Activated CD4-positive, alpha-beta T cell treated with anti-CD3 and anti-CD28 coated beads, Interleukin-10, Interleukin-2, amounts not matched to agents 100 ng/mL and 50 ng/mL, durations not matched to agents 16 hours and 8 hours (primary cell): Measurements from ENCODE around the gene FSD1.
"Not testable (repeated sequence)": the region's sequence is repeated elsewhere in the genome, so short reads cannot be mapped to it uniquely, and the experiment has no call there.

Experiments
- DNase-seq: peaks from one replicate; pipeline ENCODE4 v3.0.0-alpha.2; 2020

FSD1 gene

DNA sequence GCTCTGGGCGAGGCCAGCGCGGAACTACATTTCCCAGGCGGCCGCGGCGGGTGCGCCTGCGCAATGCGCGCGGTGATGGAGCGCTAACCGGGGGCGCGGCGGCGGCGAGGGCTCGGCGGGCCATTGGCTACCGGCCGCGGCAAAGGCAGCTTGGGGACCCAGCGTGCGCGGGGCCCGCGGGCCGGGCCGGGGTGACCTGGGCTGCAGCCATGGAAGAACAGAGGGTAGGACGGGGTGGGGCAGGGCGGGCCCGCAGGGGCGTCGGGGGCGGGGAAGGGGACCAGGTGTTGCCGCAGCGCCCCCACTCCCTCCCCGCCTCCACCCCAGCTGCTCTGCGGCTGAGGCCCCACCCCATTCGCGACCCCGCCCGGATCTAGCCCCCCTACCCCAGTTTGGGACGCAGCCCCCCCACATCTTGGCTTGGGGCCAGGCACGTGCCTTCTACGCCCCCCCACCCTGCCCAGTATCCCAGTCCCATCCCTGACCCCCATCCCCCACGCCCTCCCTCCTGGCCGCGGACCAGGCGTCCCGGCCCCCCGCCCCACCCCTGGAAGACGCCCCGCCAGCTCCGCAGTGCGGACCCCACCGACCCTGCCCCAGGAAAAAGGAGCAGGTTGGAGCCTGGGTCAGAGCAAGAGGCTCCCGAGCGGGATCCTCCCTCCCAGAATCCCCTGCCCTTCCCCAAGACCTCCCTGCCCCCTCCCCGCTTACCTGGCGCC, at the start of gene FSD1:
TSS of gene FSD1 (plus strand) at position 61 of the 719 bp plus-strand sequence. CDS start at position 210, 149 bp downstream.
- DNase-seq: peak; percentile 86

DNA sequence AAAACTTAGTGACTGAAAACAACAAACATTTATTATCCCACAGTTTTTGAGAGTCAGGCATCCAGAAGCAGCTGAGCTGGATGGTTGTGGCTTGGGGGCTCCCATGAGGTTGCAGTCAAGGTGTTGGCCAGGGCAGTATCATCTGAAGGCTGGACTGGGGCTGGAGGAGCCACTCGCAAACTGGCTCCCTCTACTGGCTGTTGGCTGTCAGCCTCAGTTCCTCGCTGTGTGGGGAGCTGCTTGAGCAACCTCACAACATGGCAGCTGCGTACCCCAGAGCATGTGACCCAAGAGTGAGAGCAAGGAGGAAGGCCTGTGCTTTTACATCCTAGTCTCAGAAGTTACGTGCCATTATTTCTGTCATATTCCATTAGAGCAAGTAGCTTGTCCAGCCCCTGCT, 47.8 kb upstream of the FSD1 start:
- DNase-seq: peak; percentile 15

DNA sequence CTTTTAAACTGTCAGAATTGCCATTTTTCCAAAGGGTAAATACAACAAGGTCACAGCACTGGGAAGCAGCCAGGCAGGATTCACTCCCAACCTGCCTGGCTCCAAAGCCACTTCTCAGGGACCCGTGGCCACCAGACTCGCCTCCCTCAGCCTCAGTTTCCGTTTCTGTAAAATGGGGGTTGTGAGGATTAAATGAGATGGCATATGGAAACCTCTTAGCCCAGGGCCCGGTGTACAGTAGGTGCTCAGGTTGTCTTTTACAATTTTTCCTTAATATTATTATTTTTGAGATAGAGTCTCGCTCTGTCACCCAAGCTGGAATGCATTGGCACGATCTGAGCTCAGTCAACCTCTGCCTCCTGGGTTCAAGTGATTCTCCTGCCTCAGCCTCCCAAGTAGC, 47.4 kb upstream of the FSD1 start:
- no peak for DNase-seq

DNA sequence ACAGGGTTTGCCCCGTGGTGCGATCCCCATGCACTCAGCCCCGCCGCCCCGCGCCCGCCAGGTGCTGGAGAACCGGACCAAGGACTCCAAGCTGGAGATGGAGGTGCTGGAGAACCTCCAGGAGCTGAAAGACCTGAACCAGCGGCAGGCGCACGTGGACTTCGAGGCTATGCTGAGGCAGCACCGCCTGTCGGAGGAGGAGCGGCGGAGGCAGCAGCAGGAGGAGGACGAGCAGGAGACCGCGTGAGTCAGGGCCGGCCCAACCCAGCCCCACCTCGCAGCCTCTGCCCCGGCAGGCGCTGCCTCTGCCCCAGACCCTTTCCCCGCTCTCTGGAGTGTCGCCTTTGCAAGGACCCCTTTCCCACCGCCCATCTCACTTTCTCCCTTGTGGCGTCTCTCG, 46.2 kb upstream of the FSD1 start:
- no peak for DNase-seq

DNA sequence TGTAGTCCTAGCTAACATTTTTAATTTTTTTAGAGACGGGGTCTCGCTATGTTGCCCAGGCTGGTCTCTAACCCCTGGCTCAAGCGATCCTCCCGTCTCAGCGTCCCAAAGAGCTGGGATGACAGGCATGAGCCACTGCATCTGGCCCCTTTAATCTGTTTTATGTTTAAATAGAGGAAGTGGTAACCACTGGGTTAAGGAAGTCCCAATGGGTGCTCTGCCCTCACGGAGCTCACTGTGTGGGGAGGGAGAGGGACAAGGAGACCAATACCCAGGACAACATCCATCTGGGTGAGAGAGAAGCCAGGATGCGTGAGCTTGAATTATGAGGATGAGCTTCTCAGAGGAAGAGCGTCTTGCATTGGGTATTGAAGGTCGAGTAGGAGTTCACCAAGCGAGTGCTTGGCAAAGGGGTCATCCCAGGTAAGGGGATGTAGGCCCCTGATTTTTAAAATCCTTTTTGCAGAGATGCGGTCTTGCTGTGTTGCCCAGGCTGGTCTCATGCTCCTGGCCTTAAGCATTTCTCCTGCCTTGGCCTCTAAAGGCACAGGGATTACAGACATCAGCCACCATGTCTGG, 43.7 kb upstream of the FSD1 start:
- DNase-seq: no peak

DNA sequence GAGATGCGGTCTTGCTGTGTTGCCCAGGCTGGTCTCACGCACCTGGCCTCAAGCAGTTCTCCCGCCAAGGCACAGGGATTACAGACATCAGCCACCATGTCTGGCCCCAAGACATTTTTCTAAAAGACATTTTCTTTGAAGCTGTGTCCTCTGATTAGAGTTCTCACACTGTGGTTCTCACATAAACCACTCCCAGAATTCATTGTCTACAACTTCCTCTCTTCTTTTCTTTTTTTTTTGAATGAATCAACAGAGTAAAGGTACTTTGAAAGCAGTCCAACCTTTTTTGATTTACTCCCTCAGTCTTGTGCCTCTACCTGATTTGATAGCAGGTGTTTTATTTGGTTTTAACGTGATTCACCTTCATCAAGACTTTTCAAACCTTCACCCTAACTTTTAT, 39.6 kb upstream of the FSD1 start:
- DNase-seq: no peak

DNA sequence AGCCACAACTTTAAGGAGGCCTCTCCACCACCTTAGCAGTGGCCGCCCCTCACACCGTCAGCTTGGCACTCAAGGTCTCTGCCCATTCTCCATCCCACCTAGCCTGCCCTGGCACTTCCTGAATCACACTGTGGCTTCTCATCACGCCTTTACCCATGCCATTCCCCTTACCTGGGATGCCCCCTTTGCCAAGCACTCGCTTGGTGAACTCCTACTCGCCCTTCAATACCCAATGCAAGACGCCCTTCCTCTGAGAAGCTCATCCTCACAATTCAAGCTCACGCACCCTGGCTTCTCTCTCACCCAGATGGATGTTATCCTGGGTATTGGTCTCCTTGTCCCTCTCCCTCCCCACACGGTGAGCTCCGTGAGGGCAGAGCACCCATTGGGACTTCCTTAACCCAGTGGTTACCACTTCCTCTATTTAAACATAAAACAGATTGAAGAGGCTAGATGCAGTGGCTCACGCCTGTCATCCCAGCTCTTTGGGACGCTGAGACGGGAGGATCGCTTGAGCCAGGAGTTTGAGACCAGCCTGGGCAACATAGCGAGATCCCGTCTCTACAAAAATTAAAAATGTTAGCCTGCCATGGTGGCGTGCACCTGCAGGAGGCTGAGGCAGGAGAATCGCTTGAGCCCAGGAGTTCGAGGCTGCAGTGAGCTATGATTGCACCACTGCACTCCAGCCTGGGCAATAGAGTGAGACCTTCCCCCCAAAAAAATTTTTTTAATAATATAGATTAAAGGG, 38.0 kb upstream of the FSD1 start:
- no peak for DNase-seq

DNA sequence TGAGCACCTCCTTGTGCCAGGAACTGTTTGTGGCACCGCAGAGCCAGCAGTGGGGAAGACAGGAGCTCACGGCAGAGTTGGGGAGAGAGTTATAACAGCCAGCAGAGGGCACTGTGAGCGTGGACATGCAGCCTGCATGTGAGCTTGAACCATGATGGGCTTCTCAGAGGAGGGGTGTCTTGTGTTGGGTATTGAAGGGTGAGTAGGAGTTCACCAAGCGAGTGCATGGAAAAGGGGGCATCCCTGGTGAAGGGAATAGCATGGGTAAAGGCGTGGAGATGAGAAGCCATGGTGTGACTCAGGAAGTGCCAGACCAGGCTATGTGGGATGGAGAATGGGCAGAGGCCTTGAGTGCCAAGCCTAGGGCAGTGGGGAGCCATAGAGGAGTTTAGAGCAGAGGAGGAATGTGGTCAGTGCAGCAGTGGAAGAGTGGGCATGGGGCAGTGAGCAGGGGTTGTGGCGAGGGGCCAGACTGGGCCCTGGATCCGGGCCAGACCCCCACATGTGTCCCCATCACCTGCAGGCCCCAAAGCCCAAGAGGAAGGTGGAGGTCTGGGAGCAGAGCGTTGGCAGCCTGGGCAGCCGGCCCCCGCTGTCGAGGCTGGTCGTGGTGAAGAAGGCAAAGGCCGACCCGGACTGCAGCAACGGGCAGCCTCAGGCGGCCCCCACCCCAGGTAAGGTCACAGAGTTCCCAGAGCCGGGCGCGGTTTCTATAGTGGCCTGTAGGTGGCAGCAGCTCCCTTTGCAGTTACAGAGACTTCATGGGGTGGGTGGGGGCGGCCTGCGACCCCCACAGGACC, 37.1 kb upstream of the FSD1 start:
- peak; percentile 68 for DNase-seq

DNA sequence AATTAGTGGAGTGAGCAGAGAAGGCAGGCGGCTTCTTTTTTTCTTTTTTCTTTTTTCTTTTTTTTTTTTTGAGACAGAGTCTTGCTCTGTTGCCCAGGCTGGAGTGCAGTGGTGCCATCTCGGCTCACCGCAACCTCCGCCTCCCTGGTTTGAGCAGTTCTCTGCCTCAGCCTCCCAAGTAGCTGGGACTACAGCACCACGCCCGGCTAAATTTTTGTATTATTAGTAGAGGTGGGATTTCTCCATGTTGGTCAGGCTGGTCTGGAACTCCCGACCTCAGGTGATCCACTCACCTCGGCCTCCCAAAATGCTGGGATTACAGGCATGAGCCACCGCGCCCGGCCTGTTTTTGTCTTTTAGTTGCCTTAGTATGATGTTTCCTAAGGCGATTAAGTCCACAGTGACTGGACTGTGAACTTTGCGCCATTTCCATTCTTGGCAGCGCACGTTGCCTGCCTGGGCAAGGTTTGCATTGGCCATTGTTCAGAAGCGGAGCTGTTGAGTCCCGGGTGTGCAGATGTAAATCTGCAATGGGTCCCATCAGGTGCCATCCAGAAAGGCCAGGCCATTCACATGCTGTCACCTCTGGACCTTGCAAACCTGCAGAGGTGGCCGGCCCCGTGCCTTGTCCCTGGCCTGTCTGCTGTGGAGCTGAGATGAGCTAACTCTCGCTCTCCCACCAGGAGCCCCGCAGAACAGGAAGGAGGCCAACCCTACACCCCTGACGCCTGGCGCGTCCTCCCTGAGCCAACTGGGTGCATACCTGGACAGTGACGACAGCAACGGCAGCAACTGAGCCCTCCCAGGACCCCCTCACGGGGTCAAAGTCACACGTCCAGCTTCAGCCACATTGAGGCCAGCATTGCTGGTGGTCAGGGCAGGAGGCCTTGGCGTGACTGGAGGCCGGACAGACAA, 36.2 kb upstream of the FSD1 start:
- DNase-seq: no peak

DNA sequence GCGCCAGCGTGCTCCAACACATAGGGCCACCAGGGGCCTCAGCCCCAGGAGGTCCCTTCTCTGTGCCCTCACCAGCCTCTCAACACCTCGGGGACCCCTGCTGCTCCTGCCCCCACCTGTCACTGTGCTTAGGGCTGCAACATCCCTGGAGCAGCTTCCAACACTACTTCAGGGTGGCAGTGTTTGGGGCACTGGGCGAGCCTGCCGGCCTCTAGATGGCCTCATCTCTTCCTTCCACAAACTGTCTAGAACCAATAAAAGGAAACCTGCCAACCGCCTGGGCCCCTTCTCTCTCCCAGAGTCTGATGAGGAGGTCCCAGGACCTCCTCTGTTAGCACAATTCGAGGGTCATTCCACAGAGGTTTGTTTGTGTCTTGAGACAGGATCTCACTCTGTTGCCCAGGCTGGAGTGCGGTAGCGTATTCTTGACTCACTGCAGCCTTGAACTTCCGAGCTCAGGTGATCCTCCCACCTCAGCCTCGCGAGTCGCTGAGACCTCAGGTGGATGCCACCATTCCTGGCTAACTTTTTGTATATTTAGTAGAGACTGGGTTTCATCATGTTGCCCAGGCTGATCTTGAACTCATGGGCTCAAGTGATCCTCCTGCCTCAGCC, 35.5 kb upstream of the FSD1 start:
- no peak for DNase-seq

DNA sequence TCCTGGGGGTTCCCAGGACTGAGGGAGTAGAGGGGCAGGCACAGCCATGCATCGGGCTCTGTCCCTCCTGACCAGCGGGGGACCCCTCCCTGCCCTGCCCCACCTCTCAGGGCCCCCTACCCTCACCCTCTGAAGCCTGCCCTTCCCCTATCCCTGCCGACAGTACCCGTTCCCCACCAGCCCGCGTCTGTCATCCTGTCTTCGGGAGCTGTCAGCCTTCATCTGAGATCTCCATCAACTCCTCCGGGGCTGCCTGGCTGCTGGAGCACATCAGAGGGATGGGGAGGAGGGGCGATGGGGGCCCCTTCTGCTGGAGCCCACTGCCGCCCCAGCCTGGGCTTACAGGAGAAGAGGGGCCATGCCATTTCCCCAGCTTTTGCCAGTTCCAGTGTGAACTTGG, 31.5 kb upstream of the FSD1 start:
- DNase-seq: no peak

DNA sequence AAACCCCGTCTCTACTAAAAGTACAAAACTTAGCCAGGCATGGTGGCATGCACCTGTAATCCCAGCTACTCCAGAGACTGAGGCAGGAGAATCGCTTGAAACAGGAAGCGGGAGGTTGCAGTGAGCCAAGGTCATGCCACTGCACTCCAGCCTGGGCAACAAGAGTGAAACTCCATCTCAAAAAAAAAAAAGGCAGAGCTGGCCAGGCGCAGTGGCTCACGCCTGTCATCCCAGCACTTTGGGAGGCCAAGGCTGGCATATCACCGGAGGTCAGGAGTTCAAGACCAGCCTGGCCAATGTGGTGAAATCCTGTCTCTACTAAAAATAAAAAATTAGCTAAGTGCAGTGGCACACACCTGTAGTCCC, 30.1 kb upstream of the FSD1 start:
- DNase-seq: not testable (repeated sequence)

DNA sequence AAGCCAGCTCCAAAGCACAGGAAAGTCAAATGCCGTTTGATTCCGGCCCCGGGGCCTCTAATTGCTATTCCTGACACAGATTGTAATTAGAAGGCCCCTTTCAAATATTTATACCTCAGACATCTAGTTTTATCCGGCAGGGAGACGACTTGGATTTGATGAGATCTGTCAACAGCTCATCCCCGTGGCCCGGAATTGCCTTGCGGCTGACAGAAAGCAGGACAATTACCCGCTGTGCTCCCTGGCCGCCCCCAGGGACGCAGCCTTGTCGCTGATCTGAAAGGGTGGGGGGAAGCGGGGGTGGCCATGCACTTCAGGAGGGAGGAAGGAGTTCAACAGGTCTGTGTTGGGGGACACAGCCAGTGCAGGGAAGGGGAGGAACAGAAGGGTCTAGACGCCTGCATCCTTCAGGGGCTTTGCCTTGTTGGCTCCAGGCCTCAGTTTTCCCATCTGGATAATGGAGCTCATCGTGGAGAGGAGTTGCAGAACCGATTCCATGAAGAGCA, 27.2 kb upstream of the FSD1 start:
- no peak for DNase-seq

DNA sequence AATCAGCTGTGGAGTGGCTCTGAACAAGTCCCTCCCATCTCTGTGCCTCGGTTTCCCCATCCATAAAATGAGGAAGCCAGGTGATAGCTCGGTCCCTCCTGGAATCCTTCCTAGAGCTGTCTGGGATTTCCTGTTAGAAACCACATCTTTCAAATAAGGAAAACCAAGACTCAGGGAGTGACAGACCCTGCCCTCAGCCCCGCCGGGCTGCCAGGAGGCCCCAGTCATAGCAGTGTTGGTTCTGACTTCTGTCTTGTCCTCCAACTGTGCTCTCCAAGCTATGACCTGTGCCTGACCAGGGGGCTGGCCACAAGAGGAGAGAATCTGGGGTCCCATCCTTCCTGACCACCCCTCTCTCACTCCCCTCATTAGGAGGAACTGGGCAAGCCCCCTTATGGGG, 26.4 kb upstream of the FSD1 start:
- no peak for DNase-seq

DNA sequence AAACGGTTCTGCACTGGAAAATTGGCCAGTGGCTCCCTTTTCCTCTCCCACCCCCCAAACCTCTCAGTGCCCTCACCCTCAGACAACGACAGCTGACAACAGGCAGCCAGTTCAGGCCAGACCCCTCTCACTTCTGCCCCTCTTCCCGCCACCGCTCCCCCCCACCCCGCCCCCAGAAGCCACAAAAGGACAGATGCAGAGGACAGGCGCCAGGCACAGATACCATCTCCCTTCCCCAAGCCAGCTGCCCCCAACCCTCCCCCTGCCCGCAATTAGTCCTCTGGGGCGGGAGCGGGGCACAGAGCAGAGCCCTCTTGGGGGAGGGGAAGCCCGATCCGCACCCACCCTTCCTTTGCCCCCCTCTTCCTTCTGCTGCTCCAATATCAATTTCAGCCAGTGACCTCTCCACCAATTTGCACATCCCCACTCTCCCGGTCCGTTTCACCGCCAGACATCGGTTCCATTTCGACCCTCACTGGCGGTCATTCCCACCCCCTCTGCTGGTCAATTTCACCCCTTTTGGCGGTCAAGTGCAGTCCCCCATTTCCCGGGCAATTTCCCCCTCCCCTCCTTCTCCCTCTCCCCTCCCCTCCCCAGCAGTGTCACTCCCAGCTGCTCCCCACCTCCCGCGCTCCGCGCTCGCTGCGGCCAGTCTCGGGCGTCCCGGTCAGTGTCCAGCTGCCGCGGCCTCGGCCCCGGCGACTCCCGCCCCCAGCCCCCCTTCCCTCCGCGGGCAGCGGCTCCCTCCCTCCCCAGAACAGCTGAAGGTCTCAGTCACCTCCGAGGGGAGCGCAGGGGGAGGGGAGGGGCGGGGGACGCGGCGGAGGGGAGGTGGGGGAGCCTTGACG, 25.8 kb upstream of the FSD1 start, which contains the start of gene SHD:
TSS of gene SHD (plus strand) at position 848 of the 848 bp plus-strand sequence. CDS start 798 bp downstream, outside the sequence.
- no peak for DNase-seq

DNA sequence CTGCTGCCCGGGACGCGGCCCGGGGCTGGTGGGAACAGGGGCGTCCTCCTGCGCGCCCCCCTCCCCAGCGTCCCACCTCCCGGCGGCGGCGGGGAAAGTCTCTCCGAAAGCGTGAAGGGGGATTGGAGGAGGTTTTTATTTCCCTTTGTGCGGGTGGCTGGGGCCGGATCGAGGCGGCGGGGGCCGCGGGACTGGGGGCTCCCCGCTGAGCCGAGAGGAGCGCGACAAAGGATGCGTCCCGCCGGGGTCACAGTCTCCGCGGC, 25.2 kb upstream of the FSD1 start:
- DNase-seq: no peak

DNA sequence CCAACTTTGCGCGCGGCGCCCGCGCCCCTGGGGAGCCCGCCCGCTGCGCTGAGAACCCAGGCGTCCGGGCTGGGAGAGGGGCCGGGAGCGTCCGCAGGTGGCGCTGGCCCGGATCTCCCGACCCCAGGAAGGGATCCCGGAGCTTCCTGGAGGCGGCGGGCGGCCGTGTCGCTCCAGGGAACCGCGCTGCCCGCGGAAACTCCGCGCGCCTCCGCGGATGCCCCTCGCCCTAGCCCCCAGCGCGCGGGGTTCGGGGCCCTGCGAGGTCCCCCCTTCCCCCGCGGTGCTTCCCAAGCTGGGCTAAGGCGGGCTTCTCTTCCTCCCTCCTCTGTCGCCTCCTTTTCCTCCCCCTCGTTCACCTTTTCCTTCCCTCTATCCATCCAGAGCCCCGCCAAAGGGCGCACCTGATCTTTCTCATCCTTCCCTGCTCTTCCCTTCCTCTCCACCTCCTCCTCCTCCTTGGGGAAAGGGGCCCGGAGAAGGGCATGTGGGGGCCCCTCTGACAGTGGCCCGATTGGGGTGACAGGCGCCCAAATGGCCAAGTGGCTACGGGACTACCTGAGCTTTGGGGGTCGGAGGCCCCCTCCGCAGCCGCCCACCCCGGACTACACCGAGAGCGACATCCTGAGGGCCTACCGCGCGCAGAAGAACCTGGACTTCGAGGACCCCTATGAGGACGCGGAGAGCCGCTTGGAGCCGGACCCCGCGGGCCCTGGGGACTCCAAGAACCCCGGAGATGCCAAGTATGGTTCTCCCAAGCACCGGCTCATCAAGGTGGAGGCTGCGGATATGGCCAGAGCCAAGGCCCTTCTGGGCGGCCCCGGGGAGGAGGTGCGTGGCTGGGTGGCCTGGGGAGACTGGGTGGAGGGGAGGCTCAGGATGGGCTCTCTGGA, 24.6 kb upstream of the FSD1 start:
- DNase-seq: no peak

DNA sequence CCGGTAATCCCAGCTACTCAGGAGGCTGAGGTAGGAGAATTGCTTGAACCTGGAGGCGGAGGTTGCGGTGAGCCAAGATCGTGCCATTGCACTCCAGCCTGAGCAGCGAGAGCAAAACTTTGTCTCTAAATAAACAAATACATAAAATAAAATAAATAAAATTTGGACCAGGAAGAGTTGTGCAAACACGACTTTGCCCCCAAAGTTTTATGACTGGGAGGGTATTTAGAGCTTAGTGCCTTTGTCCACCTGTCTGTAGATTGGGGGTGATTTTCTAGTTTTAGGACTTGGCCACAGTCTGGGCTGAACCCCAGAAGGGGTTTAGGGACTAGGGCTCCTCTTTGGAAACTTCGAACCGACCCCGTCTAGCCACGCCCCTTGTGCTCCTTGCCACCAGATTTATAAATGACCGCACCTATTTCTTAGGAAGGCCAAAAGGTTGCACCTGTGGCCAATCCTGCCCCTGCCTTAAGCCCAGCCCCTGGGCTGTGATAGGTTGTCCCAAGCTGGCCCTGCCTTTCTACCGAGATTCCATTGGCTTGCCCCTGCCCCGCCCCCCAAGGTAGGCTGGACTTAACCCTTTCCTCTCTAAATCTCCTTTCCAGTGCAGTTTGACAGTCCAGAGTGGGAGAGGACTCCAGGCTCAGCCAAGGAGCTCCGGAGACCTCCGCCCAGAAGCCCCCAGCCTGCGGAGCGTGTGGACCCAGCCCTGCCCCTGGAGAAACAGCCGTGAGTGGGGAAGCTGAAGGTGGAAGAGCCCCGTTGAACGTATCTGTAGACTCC, 20.0 kb upstream of the FSD1 start:
- peak; percentile 16 for DNase-seq

DNA sequence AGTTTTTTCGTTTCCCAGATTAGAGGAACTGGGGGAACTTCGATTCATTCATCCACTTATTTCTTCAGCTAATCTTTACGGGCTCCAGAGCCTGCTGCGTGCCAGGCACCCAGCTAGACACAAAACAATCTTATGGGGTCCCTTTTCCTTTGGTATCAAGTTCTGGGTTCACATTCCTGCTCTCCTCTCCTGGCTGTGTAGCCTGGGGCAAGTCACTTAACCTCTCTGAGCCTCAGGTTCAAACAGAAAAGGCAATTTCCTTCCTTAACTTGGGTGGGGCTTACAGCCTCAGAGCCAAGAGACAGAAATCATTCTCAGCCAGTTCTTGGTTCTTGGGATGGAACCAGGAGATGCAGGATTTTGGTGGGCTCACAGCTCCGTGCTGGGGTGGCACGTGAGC, 19.4 kb upstream of the FSD1 start:
- no peak for DNase-seq
